Peyer's patch (tissue), 4 donors: ENCODE results near the gene STK10.

ENCODE experiments used
- CTCF ChIP-seq, 6 experiments: fragments of 450-650 bp in 4 of 6; fragments of 200-600 bp in 2 of 6; sonication (generic) in 1 of 6; IDR thresholded peaks; one replicate each; pipeline ENCODE4 v1.5.1; 2017 to 2019; ENCODE audit warnings: antibody characterized with exemption in 6 of 6, mild to moderate bottlenecking in 3 of 6, moderate library complexity in 1 of 6
- POLR2A ChIP-seq, 2 donors: fragments of 450-650 bp; IDR thresholded peaks; one replicate each; pipeline ENCODE4 v1.5.1; 2017; ENCODE audit warnings: antibody characterized with exemption in 2 of 2, mild to moderate bottlenecking in 2 of 2, moderate library complexity in 2 of 2

DNA sequence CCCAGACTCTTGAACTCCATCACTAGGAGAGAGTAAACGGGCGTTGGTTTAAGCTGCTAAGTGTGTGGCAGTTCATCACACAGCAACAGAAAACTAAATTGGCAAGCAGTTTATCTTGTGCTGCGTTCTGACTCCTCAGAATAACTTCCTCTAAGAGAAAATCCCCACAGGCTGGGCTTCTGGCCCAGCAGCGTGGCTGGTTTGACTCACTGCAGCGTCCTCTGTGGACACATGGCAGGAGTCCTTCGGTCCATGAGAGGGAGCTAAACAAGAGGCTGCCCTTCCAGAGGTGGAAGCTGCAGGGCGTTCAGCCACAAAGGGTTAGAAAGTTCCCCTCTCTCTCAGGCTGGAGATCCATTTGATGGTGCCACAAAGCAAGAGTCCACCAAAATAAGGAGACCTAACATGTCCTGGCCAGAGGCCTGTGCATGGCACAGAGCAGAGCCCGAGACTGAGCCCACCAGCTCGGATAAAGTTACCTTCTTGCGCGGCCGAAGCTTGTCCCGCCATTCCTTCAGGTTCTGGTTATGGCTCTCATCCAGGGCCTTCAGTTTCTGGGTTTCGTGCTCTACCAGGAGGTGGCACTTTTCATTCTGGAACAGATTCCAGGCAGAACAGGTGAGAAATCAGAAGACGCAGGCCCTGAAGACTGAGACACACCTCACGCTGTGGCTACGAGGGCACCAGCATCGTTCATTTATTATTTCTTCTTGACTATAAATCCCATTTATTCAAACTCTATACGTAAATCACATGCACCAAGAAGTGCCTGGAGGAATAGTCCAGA is 135.4 kb downstream of the STK10 start:
- TF ChIP-seq CTCF (IDR thresholded peaks at IDR 0.05) (no peak), POLR2A (IDR thresholded peaks at IDR 0.05) (no peak)
